ENCODE data around the gene EPS8. TPM values are rescaled to one million over a fixed set of nuclear protein-coding genes. Genes with fewer than 3 reads are reported as not detected.

Gene EPS8
- total and polyA plus RNA-seq, 3 donors from 2014 or later = 40.0 to 81.8 (median 65.3) TPM

- Histone ChIP-seq H3K27me3 (no peaks in the 10 kb centered on the region), H3K36me3 (ENCODE audit: low read depth, missing control alignments) (no peaks in the 10 kb centered on the region), H3K4me1 (peaks cover 31% of the 10 kb centered on the region), H3K4me3 (no peak overlapping the region), H3K27ac (peak overlapping the region in 1 of 2 donors; percentile 85), H3K9me3 (no peaks in the 10 kb centered on the region)
- TF ChIP-seq CTCF (IDR thresholded peaks at IDR 0.05) (no peak), POLR2A (IDR thresholded peaks at IDR 0.05) (no peak)
- 76 to 87% methylated on average over 8 of the region's 8 CpGs for WGBS, 2 donors
- no peak for DNase-seq
- intact Hi-C loops (cut with DNase I; ENCODE audit: low total_unique reads) = no loop called here
These were observed 89.3 kb downstream of the EPS8 start for GRCh38 chr12:15699886-15700285.

DNA sequence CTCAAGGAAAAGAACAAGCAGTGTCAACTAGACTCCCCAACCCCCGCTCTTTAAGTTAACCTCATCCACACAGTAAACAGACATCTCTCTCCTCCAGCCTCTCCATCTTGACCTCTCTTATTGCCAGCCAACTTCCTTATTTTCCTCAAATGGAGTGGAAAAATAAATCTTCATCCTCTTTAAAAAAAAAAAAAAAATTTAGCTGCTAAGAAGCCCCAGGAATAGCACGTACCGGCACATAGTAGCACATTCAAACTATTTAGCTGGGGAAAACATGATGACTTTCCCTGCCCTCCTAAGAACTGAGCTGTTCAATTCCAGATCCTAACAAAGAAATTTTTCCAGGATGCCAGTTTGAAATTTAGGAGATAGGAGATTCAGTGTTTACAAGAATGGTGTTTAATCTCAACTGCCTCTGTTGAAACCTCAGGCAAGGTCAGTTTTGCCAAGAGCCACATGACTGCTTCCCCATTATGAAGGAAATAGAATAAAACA, 90.8 kb downstream of the EPS8 start:
- WGBS, 2 donors = 32 to 39% methylated on average over 3 of the region's 3 CpGs
- Histone ChIP-seq H3K27me3 (no peaks in the 10 kb centered on the region), H3K4me1 (peaks cover 31% of the 10 kb centered on the region), H3K36me3 (ENCODE audit: low read depth, missing control alignments) (no peaks in the 10 kb centered on the region), H3K9me3 (no peaks in the 10 kb centered on the region), H3K4me3 (no peak overlapping the region), H3K27ac (peak overlapping the region; percentile 49 to 85)
- peak; percentile 51 for DNase-seq
- intact Hi-C loops (cut with DNase I; ENCODE audit: low total_unique reads) = no loop called here
- no peak for TF ChIP-seq CTCF (IDR thresholded peaks at IDR 0.05)

DNA sequence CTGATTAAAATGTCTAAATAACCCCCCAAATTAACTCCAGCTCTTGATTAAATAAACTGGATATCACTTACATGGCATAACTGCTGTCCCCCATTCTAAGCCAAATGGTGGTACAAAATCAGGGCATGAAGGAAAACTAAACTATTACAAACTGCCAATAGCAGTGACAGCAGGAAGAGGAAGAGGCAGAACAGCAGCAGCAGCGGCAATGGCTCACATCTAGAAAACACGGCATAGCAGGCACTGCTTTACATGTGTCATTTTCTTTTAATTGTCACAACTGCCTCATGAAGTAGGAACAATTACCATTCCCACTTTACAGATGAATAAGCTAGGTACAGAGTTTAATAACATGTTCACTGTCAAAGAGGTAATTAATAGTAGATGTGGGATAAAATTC, 92.0 kb downstream of the EPS8 start:
- no peak overlapping the region for H3K4me3 ChIP-seq
- H3K27ac ChIP-seq = peak overlapping the region in 1 of 2 donors; percentile 85
- no peaks in the 10 kb centered on the region for H3K36me3 ChIP-seq (ENCODE audit: low read depth, missing control alignments)
- DNase-seq = no peak
- H3K4me1 ChIP-seq = peaks cover 31% of the 10 kb centered on the region
- WGBS, 2 donors = 88% methylated on average over 2 of the region's 2 CpGs
- TF ChIP-seq CTCF (IDR thresholded peaks at IDR 0.05) = no peak
- TF ChIP-seq POLR2A (IDR thresholded peaks at IDR 0.05) = no peak
- H3K9me3 ChIP-seq = no peaks in the 10 kb centered on the region
- intact Hi-C loops (cut with DNase I; ENCODE audit: low total_unique reads) = no loop called here
- no peaks in the 10 kb centered on the region for H3K27me3 ChIP-seq

DNA sequence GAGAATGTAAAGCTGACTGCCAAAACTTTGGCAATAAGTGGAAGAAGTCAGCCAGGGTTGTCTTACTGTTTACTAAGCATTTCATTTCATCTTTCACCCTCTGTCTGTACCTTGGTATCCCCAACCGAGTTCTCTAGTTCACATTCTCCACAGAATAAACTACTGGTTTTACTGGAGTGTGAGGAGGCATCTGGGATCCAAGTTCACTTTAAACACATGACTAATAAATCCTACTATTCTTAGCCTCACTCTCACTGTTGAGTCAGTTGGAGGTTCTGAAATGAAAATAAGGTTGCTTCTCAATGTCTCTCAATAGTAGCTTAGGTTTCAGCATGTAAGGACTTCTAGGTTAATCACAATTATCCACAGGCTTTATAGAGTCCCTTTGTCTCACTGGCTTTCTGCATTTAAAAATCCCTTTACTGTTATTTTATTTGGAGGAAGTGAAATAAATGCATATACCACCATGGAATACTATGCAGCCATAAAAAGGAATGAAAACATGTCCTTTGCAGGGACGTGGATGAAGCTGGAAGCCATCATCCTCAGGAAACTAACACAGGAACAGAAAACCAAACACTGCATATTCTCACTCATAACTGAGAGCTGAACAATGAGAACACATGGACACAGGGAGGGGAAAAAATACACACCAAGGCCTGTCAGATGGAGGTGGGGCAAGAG, 95.8 kb downstream of the EPS8 start:
- 92 to 93% methylated on average over 2 of the region's 2 CpGs for WGBS, 2 donors
- no peaks in the 10 kb centered on the region for H3K9me3 ChIP-seq
- H3K36me3 ChIP-seq (ENCODE audit: low read depth, missing control alignments) = no peaks in the 10 kb centered on the region
- intact Hi-C loops (cut with DNase I; ENCODE audit: low total_unique reads) = no loop called here
- H3K4me3 ChIP-seq = no peak overlapping the region
- peaks cover 30% of the 10 kb centered on the region for H3K4me1 ChIP-seq
- TF ChIP-seq POLR2A (IDR thresholded peaks at IDR 0.05) (no peak), CTCF (IDR thresholded peaks at IDR 0.05) (no peak)
- no peak overlapping the region for H3K27ac ChIP-seq
- no peak for DNase-seq
- H3K27me3 ChIP-seq = no peaks in the 10 kb centered on the region

- TF ChIP-seq CTCF (IDR thresholded peaks at IDR 0.05) (no peak), POLR2A (IDR thresholded peaks at IDR 0.05) (no peak)
- H3K9me3 ChIP-seq = no peaks in the 10 kb centered on the region
- H3K4me1 ChIP-seq = peaks cover 20% of the 10 kb centered on the region
- DNase-seq = no peak
- H3K4me3 ChIP-seq = no peak overlapping the region
- WGBS, 2 donors = 86 to 93% methylated on average over 4 of the region's 4 CpGs
- no peaks in the 10 kb centered on the region for H3K36me3 ChIP-seq (ENCODE audit: low read depth, missing control alignments)
- no peaks in the 10 kb centered on the region for H3K27me3 ChIP-seq
- no peak overlapping the region for H3K27ac ChIP-seq
- intact Hi-C loops (cut with DNase I; ENCODE audit: low total_unique reads) = no loop called here
These were observed 97.8 kb downstream of the EPS8 start for GRCh38 chr12:15691388-15691787.
